NCI-H774 (cell line): ENCODE data around the gene TMEM234.
"Not testable (repeated sequence)": the region's sequence is repeated elsewhere in the genome, so short reads cannot be mapped to it uniquely, and the experiment has no call there.

Experiments used
- DNase-seq: peaks from one replicate; lab custom pipeline; 2025; lab: John Stamatoyannopoulos, UW

The TMEM234 gene

DNA sequence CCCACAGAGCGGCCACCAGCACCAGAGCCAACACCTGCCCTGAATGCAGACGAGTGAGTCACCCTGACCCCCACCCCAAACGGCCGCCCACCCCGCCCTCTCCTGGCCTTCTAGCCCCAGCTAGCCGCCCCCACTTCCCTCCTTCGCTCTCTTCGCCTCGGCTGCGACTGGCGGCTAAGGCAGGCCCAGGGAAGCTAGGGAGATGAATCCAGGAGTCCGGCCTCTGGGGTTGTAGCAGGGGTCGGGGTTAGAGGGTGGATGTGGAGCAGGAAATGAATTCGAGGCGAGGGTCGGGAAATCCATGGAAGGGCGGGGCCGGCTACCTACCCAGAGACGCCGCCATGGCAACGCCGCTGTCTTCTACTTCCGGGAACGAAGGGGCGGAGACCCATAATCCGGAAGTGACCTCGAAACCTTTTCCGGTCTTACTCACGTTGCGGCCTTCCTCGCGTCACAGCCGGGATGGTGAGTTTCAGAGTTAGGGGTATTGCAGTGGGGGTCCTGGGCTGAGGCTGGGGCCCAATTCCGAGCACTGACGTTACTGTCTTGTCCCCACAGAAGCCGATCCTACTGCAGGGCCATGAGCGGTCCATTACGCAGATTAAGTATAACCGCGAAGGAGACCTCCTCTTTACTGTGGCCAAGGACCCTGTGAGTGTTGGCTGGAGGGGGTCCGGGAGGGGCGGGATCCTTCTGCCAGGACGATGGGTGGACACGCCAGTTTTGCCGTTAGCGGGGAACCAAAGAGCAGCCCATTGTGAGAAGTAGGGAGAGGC lies at the start of gene TMEM234, which contains the start of gene EIF3I:
Gene TMEM234, minus strand, starts transcription at position 374 of the 776 bp plus-strand sequence. Its CDS starts 31 bp downstream, at position 343.
Gene EIF3I, plus strand, starts transcription at position 428 of the 776 bp plus-strand sequence. Its CDS starts 35 bp downstream, at position 463.
- DNase-seq = peak; percentile 98

DNA sequence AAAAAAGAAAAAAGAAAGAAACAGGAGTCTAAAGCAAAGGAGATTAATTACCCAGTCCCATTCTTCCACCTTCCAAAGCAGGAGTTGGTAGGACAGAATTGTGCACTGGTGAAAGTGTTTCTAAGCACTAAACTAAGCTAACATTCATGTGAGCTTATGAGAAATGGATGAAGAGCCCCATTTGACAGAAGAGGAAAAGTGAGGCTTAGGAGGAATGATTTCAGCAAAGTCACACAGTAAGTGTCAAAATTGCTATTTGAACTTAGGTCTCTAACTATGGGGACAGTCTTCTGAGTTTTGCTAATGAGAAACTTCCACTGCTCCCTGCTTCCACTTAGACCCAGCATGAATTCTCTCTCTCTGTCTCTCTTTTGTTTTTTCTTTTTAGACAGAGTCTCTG lies 47.6 kb upstream of the TMEM234 start:
- DNase-seq = no peak

DNA sequence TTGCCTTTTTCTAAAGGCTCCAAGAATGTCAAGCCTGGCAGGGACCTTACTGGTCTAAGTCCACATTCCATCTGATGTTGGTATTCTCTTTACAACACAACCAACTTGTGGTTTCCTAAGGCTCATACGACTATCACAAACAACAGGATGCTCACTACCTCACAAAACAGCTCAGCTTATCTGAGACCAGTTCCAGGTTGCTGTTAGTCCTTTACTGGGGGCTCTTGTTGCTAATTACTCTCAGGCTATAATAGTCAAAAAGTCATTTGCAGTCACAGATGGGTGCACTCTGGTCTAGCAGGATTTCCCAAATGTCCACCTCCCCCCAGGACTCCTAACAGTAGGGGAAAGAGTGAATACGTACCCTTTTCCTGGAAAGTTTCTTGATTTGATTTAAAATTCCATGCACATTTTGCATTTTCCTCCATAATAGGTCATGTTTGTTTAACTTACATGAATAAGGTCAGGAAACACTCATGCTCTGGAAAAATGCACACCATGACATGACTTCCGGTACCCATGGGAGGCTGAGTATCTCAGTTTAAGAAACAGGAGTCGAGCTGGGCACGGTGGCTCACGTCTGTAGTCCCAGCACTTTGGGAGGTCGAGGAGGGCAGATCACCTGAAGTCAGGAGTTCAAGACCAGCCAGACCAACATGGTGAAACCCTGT lies 44.9 kb upstream of the TMEM234 start:
- no peak for DNase-seq

DNA sequence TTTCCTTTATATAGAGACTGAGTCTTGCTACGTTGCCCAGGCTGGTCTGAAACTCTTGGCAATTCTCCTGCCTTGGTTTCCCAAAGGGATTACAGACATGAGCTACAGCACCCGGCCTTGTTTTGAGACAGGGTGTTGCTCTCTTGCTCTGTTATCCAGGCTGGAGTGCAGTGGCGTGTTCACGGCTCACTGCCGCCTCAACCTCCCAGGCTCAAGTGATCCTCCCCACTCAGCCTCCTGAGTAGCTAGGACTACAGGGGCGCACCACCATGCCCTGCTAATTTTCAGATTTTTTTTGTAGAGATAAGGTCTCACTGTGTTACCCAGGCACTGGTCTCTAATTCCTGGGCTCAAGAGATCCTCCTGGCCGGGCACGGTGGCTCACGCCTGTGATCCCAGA lies 43.7 kb upstream of the TMEM234 start:
- no peak for DNase-seq

DNA sequence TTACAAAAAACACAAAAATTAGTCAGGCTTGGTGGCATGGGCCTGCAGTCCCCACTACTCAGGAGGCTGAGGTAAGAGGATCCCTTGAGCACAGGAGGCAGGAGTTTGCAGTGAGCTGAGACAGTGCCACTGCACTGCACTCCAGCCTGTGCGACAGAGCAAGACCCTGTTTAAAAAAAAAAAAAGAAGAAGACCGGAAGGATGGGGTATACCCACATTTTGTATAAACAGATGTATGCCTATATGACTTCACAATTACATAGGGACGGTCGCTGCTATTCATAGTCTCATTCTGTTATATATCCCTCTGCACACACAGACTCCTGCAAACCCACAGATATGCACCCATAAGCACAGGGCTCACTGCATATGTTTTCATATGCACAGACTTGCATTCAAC lies 41.6 kb upstream of the TMEM234 start:
- DNase-seq = no peak

DNA sequence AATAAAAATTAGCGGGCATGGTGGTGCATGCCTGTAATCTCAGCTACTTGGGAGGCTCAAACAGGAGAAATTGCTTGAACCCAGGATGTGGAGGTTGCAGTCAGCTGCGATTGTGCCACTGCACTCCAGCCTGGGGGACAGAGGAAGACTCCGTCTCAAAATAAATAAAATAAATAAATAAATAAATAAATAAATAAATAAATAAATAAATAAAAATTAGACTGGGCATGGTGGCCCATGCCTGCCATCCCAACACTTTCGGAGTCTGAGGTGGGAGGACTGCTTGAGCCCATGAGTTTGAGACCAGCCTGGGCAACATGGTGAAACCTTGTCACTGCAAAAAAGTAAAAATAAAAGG lies 41.1 kb upstream of the TMEM234 start:
- not testable (repeated sequence) for DNase-seq

DNA sequence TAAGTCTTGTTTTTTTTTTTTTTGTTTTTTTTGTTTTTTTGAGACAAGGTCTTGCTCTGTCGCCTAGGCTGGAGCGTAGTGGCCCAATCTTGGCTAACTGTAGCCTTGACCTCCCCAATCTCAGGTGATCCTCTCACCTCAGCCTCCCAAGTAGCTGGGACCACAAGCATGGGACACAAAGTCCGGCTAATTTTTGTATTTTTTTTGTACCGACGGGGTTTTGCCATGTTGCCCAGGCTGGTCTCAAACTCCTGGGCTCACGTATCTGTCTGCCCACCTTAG lies 35.0 kb upstream of the TMEM234 start:
- DNase-seq = no peak

DNA sequence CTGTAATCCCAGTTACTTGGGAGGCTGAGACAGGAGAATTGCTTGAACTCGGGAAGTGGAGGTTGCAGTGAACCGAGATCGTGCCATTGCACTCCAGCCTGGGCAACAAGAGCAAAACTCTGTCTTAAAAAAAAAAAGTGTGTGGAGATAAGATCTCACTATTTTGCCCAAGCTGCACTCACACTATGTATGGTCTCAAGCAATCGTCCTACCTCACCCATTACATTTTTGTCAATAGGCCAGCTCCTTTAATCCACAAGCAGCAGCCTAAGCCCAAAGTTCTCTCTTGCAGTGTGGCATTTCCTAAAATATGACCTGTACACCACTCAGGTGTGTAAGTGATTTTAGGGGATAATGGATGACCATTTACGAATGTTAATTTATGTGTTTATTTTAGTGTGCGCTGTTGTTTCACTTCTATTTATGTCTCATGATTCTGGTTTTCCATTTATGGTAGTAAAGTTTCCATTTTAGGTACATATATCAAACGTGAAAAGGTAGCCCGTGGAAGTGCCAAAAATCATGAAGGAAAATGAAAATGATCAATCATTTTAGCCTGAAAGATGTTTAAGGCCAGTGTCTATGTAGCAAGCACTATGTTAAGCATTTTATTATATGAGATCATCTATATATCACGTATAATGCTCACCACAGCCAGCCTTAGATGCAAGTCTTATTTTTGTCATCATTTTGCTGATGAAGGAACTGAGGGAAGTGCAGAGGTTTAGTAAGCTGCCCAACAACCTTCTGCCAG lies 34.5 kb upstream of the TMEM234 start:
- no peak for DNase-seq

DNA sequence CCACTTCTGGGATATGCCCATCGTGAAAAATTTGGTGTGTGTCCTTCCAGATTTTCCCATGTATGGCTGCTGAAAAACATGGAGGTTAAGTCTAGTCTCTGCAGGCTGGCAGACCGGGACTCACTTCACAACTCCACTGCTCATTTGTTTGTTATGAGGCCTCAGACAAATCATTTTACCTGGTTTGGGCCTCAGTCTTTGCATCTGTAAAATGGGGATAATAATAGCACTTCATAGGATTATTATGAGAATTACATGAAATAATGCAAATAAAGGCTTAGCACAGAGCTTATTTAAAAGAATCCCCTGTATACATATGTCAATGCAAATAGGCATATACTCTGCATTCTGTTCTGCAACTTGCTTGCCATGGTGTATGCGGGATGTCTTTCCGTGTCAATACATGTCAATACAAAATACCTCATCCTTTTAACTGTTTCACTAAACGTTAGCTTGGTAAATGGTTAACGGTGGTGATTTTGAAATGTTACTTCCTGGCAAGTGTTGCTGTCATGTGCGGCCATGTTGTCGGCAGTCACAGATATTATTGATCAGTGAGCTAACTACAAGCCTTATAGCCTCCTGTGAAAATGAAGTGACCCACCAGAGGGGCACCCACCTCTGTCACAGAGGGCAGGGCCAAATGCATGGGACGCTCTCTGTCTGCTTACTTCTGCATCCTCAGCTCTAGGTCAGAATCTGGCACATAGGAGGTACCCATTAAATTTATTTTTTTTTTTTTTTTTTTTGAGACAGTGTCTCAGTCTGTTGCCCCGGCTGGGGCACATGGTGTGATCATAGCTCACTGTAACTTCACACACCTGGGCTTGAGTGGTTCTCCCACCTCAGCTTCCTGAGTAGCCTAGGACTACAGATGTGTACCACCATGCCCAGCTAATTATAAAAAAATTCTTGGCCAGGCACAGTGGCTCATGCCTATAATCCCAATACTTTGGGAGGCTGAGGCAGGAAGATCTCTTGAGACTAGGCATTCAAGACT lies 33.2 kb upstream of the TMEM234 start:
- DNase-seq = no peak

DNA sequence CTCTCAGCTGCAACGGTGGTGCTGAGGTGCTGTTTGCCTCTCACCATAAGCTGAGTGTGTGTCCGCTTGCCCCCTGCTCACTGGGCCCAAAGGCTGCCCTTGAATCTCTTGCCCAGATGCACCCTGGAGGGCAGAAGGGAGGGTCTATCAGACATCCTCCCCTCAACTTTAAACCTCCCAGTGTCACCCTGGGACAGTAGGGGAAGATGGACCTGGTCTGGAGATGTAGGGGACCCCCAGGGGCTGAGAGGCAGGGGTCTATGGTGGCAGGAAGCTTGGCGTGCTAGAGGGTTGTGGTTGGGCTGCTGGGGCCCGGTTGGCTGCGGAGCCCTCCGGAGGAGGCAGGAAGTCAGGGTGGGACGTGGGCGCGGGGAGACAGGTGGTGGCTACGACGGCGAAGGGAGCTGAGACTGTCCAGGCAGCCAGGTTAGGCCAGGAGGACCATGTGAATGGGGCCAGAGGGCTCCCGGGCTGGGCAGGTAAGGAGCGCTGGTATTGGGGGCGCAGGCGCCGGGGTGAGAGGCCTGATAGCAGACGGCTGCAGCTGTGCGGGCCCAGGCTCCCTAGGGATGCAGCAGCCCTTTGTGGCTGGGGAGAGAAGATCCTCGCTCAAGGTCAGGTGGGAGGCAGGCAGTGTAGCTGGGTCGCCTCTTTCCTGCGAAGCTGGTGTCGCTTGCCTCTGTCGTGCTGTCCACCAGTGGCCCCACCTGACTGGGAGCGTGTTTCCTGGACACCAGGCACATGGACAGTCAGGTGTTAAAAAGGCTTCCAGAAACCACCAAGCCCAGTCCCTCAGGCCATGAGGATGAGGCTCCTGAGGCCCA lies 29.0 kb upstream of the TMEM234 start, which contains the start of gene LCK:
Gene LCK, plus strand, starts transcription at position 373 of the 824 bp plus-strand sequence. CDS start 23,065 bp downstream, outside the sequence.
- DNase-seq = no peak

DNA sequence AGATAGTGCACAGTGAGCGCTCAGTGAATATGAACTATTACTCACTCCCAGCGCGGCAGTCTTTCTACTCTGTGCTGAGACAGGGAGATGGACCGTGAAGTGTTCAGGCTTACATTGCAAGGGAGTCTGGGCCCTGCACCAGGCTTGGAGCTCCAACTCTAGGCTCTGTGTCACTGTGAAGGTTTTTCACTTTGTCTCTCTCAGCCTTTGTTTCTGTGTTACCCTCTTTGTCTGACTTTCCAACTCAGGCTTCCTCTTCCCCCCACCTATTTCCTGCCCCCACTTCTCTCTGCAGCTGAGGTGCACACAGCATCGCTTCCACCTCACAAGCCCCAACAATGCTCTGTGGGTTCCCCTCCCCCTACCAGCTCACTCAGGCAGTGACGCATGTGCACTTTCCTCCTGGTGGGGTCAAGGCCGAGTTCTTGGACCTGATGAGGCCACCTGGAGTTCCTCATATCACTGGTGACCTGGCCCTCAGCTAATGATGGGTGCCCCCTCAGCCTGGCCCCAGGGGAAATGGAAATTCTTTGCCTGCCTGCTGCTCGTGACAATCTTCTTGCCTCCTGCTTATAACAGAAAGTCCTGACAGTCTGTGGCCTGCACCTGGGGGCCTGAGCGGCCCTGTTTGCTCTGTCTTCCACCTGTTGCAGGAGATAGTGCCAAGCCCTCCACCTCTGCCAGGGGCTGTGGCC lies 27.8 kb upstream of the TMEM234 start:
- no peak for DNase-seq

DNA sequence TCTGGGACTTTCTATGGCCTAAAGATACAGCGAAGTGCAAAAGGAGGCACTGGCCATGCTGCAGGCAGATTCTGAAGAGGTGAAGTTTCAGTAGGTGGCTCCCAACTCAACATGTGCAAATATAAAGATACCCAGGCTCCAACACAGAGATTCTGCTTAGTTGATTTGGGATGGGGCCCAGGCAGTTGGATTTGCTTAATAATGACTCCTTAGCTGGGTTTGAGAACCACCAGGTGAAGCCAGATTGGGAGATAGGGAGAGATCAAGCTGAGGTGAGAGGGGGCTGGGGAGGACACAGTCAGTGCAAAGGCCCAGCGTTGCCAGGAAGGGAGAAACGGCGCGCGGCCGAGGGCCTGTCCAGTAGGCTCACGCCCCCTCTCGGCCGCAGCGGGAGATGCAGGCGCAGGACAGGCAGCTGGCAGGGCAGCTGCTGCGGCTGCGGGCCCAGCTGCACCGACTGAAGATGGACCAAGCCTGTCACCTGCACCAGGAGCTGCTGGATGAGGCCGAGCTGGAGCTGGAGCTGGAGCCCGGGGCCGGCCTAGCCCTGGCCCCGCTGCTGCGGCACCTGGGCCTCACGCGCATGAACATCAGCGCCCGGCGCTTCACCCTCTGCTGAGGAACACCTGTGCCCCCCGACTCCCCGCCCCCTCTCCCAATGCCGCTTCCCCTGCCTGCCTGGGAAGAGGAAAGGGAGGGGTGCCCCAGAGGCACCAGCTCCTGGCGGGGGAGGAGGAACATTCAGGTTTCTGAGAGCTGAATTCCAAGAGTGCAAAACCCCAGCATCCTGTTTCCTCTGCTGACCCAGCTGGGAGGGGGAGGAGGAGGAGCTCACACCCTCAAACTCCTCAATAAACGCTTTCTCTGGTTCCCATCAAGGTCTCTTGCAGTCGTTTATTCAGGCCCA lies 26.1 kb upstream of the TMEM234 start:
- DNase-seq = peak; percentile 96

DNA sequence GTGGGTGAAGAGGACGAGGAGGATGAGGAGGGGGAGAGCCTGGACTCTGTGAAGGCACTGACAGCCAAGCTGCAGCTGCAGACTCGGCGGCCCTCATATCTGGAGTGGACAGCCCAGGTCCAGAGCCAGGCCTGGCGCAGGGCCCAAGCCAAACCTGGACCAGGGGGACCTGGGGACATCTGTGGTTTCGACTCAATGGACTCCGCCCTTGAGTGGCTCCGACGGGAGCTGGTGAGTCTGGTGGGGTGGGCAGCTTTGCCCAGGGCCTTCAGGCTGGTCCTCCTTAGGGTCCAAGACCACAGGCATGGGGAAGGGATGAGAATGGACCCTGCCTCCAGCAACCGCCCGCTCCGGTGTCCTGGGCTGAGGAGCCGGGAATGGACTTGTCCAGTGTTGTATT lies 25.3 kb upstream of the TMEM234 start:
- no peak for DNase-seq

DNA sequence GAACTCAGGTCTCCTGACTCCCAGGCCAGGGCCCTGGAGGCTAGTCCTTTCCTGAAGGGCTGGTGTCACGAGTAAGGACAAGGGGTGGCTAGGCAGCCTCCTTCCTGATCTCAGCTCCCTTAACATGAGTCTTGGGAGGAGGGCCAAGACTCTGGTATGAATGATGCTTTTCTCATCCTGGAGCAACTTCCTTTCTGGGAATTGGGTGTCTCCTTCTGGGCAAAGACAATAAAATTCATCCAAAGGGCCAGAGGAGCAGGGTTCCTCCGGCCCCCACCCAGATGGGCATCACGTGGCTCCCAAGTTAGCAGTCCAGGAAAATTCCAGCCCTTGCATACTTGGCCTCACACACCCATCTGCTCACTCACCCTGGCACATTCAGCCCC lies 24.7 kb upstream of the TMEM234 start, which contains the start of gene FAM167B:
Gene FAM167B, plus strand, starts transcription at position 335 of the 386 bp plus-strand sequence. CDS start 200 bp downstream, outside the sequence.
- DNase-seq = no peak

DNA sequence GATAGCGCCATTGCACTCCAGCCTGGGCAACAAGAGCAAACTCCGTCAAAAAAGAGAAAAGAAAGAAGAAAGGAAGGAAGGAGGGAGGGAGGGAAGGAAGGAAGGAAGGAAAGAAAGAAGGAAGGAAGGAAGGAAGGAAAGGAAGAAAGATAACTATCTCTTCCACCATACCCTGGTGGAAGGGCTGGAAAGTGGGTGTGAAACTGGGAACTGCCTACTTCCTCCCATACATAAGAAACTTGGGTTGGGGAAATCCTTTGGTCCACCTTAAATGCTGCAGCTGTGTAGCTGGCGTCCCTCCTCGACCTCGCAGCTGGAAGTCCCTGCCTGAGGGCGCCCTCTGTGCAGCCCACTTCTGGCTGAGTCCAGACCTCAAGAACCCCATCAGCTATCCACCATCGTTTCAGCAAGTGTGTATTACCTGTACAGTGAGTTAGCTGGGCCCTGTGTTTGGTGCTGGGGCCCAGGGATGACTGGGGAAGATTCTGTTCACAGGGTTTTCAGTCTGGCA lies 20.2 kb upstream of the TMEM234 start:
- DNase-seq = no peak

DNA sequence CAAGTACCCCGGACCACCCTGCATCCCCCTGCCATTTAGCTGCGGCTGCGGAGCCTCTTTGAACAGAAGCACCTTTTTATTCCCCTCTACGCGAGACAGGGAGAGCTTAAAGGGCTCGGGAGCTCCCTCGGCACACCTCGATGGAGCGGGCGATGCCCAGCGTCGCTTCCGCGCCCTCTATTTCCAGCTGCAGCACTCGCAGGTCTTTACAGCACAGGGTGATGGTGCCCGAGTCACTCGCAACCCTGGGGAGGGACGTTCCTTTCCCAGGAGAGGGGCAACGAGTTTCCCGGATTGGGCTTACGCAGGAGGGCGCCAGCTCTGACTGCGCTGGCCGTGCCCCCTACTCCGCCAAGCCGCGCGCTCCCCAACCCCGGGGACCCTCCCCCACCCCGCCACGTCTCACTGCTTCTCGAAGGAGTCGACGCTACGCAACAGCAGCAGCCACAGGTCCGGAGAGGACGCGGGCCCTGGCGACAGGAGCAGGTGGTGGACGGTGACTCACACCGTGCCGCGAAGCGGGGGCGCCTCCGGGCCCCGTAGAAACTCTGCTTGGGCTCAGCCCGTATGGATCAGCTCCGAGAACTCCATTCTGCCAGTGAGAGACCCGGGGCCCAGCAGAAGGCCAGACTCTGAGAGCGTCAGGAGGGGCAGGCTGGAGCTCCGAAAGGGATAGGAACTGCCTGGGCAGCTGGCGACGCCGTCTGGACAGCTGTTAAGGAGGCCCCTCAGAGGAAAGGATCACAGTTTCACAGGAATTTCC lies 19.0 kb upstream of the TMEM234 start:
- DNase-seq = peak; percentile 77

DNA sequence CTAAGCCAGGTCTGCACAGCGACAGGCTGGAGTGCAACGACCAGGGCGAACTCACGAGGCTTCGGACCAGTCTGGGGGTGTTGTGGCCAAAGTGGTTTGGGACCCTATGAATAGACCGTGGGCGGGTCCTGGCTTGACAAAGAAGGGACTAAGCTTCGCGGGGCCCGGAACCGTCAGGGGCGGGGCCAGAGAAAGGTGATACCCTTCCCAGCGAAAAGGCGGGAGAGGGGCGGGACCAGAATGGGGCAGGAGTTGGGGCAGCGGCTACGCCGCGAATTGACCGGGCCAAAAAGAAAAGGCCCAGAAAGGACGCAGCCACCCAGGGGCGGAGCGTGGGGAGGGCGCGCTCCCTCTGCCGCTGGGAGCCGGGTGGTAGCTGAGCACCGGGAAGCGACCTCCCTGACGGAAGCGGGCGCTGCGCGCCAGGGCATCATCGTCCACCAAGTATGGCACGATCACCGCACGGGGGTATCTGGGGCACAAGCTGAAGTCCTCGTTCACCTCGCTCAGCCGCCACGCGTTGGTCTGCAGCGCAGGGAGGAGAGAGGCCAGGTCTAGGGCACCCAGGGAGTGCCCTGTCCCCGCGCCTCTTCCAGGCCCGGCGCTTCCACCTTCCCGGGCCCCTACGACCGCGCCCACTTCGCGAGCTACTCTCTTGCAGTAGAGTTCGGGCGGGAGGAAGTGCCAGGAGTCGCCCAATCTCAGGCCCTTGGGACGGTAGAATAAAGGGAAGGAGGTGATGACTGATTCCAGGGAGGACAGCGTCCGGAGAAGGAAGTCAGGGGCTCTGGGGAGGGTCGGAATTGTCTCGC lies 18.2 kb upstream of the TMEM234 start:
- DNase-seq = peak; percentile 94
